Ishikawa (cell line): ENCODE data around the gene RITA1.

Source experiments
- CEBPB ChIP-seq: IDR thresholded peaks from 2 replicates; pipeline ENCODE4 v1.6.1; 2012
- CREB1 ChIP-seq: IDR thresholded peaks from 2 replicates; pipeline ENCODE4 v1.6.1; 2012; ENCODE audit warnings: low read depth
- EGR1 ChIP-seq: IDR thresholded peaks from 2 replicates; pipeline ENCODE4 v1.6.1; 2012
- EP300 ChIP-seq: IDR thresholded peaks from 2 replicates; pipeline ENCODE4 v1.6.1; 2012; ENCODE audit warnings: borderline replicate concordance
- FOXM1 ChIP-seq: IDR thresholded peaks from 2 replicates; pipeline ENCODE4 v1.6.1; 2012; ENCODE audit warnings: low read depth, borderline replicate concordance
- NFIC ChIP-seq: IDR thresholded peaks from 2 replicates; pipeline ENCODE4 v1.6.1; 2012
- RAD21 ChIP-seq: IDR thresholded peaks from 2 replicates; pipeline ENCODE4 v1.6.1; 2012; ENCODE audit warnings: low read depth
- TAF1 ChIP-seq: IDR thresholded peaks from 2 replicates; pipeline ENCODE4 v1.6.1; 2012; ENCODE audit warnings: low read depth, mild to moderate bottlenecking
- TCF12 ChIP-seq: IDR thresholded peaks from 2 replicates; pipeline ENCODE4 v1.6.1; 2012; ENCODE audit warnings: low read depth
- TEAD4 ChIP-seq: IDR thresholded peaks from 2 replicates; pipeline ENCODE4 v1.6.1; 2012
- YY1 ChIP-seq: IDR thresholded peaks from 2 replicates; pipeline ENCODE4 v1.6.1; 2012; ENCODE audit warnings: low read depth
- ZBTB7A ChIP-seq: IDR thresholded peaks from 2 replicates; pipeline ENCODE4 v1.6.1; 2012; ENCODE audit warnings: low read depth
- TF ChIP-seq, protein P1 (sequence below): IDR thresholded peaks from 2 replicates; pipeline ENCODE4 v1.6.1; 2012
- TF ChIP-seq, protein P2 (sequence below): IDR thresholded peaks from 2 replicates; pipeline ENCODE4 v1.6.1; 2012; ENCODE audit warnings: low read depth, mild to moderate bottlenecking
- TF ChIP-seq, protein P3 (sequence below): IDR thresholded peaks from 2 replicates; pipeline ENCODE4 v1.6.1; 2012

RITA1 gene

DNA sequence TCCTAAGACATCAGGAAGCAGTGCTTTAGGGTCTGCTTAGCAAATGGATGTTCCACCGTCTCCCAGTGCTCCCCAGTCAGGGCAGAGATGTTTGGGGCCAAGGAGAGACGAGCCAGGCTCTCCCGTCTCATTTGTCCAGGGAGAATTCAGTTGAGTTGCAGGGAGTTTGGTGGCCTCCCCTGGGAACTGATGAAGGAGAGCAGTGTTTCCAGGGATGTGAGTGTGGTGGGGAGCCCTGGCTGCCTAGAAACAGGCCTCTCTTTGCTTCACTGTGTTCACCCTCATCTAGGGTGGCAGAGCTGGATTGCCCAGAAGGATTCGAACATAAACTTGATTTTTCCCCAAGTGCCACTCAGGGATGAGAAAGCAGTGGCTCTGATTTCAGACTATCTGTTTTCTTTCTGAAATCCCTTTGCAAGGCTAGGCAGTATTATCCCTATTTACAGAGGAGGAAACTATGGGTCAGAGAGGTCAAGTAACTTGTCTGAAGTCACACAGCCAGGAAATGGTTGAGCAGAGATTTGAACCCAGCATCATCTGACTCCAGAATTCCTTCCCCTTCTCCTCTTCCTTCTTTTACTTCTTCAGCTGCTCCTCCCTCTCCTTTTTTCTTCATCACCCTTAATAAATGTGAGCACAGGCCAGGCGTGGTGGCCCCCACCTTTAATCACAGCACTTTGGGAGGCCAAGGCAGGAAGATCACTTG lies 42.3 kb downstream of the RITA1 start:
- no peak for TF ChIP-seq NFIC

DNA sequence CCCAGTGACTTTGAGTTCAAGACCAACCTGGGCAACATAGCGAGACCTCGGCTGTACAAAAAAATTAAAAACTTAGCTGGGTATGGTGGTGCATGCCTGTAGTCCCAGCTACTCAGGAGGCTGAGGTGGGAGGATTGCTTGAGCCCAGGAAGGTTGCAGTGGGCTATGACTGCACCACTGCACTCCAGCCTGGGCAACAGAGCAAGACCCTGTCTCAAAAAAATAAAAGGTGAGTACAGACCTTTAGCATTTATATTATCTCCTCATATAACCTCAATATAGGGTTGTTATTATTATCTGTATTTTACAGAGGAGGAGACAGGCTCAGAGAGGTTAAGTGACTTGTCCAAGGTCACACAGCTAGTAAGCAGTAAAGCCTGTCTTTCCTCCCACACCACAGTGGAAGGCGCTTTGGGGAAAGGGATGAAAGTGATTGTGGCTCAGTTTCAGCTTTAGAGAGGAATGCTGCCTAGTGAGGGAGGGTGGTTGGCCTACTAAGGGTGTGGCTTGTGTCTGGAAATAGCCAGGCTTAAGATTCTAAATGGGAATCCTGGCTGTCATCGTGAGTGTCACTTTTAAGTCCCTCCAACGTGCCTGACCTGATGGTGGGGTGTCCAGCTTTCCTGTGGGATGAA lies 43.0 kb downstream of the RITA1 start:
- TF ChIP-seq EGR1 (no peak), TEAD4 (no peak), NFIC (no peak), RAD21 (no peak), YY1 (no peak), CEBPB (no peak), TAF1 (no peak)
- TF ChIP-seq, protein P1, sequence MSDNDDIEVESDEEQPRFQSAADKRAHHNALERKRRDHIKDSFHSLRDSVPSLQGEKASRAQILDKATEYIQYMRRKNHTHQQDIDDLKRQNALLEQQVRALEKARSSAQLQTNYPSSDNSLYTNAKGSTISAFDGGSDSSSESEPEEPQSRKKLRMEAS = no peak

DNA sequence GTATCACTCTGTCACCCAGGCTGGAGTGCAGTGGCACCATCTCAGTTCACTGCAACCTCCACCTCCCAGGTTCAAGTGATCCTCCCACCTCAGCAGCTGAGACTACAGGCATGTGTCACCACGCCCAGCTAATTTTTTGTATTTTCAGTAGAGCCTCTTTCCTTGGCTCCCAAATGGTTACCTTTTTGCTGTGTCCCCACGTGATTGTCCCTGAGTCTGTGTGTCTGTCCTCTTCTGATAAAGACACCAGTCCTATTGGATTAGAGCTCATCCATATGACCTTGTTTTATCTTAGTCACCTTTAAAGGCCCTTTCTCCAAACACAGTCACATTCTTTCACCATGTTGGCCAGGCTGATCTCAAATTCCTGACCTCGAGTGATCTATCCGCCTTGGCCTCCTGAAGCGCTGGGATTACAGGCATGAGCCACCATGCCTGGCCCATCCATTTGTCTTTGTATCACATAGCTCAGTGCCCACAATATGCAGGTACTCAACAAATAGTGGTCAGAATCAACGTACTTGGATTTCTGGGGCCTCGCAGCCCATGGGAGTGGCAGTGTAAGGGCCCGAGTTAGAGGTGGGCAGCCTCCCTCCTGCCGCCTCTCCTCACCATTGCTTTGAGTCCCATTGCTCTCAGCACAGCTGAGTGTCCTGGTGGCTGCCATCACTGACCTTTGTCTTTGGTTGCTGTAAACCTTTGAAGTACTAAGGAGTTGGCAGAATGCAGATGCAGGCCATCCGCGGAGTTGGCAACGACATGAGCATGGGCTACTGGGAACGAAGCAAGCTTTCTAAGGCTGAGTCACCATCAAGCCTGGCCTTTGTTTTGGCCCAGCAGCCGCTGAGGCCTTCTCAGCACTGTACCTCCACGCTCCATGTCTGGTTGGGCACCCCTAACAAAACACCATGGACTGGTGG lies 45.1 kb downstream of the RITA1 start:
- TF ChIP-seq TEAD4 (no peak), TCF12 (no peak), EP300 (no peak), EGR1 (no peak), NFIC (no peak), RAD21 (no peak), TAF1 (no peak), FOXM1 (no peak), ZBTB7A (no peak), CEBPB (no peak), YY1 (no peak), CREB1 (no peak)
- TF ChIP-seq, protein P2, sequence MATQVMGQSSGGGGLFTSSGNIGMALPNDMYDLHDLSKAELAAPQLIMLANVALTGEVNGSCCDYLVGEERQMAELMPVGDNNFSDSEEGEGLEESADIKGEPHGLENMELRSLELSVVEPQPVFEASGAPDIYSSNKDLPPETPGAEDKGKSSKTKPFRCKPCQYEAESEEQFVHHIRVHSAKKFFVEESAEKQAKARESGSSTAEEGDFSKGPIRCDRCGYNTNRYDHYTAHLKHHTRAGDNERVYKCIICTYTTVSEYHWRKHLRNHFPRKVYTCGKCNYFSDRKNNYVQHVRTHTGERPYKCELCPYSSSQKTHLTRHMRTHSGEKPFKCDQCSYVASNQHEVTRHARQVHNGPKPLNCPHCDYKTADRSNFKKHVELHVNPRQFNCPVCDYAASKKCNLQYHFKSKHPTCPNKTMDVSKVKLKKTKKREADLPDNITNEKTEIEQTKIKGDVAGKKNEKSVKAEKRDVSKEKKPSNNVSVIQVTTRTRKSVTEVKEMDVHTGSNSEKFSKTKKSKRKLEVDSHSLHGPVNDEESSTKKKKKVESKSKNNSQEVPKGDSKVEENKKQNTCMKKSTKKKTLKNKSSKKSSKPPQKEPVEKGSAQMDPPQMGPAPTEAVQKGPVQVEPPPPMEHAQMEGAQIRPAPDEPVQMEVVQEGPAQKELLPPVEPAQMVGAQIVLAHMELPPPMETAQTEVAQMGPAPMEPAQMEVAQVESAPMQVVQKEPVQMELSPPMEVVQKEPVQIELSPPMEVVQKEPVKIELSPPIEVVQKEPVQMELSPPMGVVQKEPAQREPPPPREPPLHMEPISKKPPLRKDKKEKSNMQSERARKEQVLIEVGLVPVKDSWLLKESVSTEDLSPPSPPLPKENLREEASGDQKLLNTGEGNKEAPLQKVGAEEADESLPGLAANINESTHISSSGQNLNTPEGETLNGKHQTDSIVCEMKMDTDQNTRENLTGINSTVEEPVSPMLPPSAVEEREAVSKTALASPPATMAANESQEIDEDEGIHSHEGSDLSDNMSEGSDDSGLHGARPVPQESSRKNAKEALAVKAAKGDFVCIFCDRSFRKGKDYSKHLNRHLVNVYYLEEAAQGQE = no peak
- TF ChIP-seq, protein P1 = no peak
- TF ChIP-seq, protein P3, sequence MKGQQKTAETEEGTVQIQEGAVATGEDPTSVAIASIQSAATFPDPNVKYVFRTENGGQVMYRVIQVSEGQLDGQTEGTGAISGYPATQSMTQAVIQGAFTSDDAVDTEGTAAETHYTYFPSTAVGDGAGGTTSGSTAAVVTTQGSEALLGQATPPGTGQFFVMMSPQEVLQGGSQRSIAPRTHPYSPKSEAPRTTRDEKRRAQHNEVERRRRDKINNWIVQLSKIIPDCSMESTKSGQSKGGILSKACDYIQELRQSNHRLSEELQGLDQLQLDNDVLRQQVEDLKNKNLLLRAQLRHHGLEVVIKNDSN = no peak

DNA sequence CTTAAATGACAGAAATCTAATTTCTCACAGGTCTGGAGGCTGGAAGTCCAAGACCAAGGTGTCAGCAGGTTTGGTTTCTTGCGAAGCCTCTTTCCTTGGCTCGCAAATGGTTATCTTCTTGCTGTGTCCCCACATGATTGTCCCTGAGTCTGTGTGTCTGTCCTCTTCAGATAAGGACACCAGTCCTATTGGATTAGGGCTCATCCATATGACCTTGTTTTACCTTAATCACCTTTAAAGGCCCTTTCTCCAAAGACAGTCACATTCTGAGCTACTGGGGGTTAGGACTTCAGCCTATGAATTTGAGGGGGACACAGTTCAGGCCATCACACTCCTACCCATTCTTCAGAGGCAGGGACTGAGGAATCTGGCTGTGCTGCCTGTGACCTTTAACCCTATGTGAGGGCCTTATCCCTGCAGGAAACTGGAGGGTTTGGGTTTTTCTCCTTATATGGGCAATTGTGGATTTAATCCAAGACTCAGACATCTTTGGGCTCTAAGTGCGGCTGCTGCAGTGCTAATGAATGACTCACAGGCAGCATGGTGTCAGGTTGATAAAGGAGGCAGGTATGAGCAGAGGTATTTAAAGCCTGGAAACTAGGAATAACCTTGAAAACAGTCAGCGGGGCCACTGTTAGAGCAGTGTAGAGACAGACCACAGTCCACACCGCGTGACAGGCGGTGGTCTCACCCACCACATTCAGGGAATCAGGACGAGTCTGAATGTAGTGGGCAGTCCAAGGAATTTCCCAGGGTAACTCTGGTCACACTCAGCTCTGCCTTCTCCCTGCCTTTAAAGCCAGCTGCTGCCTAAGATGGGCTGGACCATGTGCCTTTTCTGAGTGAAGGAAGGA lies 45.9 kb downstream of the RITA1 start:
- TF ChIP-seq ZBTB7A (no peak), NFIC (peak; percentile 82), RAD21 (no peak; the same call in 1 of the 2 replicates), TEAD4 (peak; percentile 90), CEBPB (no peak), FOXM1 (peak; percentile 79; the same call in 1 of the 2 replicates), TAF1 (no peak), CREB1 (no peak), TCF12 (peak; percentile 88), EGR1 (no peak), EP300 (peak; percentile 92), YY1 (peak; percentile 32; the same call in 1 of the 2 replicates)
- TF ChIP-seq, protein P1 = peak; percentile 83
- TF ChIP-seq, protein P3 = peak; percentile 4; the same call in 1 of the 2 replicates
- TF ChIP-seq, protein P2 = no peak
